Panc1 (cell line): ENCODE data around the gene CACNA1C. TPM values are rescaled to one million over a fixed set of nuclear protein-coding genes. Genes with fewer than 3 reads are reported as not detected.

Source experiments
- ATAC-seq: fragments of 200-7000 bp; cut with Tn5 transposase; 2 replicates; pipeline ENCODE4 v1.9.1; 2020; ENCODE audit warnings: mild to moderate bottlenecking, moderate library complexity
- BruUV-seq: library from RNA; stranded (reverse); fragments of 400-500 nt; replicated peaks from 2 replicates; lab custom pipeline; 2021; lab: Mats Ljungman, UMichigan
- CTCF ChIA-PET: fragments of 300-600 bp; sonication (Branson Sonifier 250); formaldehyde crosslinking; loops from one replicate; lab custom pipeline; 2022; ENCODE audit warnings: antibody characterized with exemption; lab: Charles Lee
- POLR2A ChIA-PET: fragments of 300-600 bp; sonication (Branson Sonifier 250); formaldehyde crosslinking; loops from one replicate; lab custom pipeline; 2022; ENCODE audit warnings: antibody characterized with exemption; lab: Charles Lee
- DNase-seq: peaks from one replicate; pipeline ENCODE4 v3.0.0-alpha.2; 2010; ENCODE audit warnings: low read depth, low spot score
- H3K27ac ChIP-seq: 2 replicates; pipeline ENCODE4 v1.5.1; 2011; ENCODE audit warnings: mild to moderate bottlenecking, low read length, inconsistent platforms
- H3K27me3 ChIP-seq: fragments of 200-500 bp; sonication (Bioruptor generic); 2 replicates; pipeline ENCODE4 v1.6.0; 2014; ENCODE audit warnings: low read length, inconsistent platforms; ENCODE audit not compliant: control insufficient read depth, insufficient read depth
- H3K36me3 ChIP-seq: fragments of 200-500 bp; sonication (Bioruptor generic); 2 replicates; pipeline ENCODE4 v1.5.1; 2014; ENCODE audit warnings: inconsistent platforms, mild to moderate bottlenecking, low read length, moderate library complexity; ENCODE audit not compliant: control insufficient read depth, insufficient read depth
- H3K4me1 ChIP-seq: 2 replicates; pipeline ENCODE4 v1.5.1; 2011; ENCODE audit warnings: inconsistent platforms, mild to moderate bottlenecking, low read length, moderate library complexity; ENCODE audit not compliant: control insufficient read depth, insufficient read depth
- H3K4me3 ChIP-seq, 2 experiments: 2 replicates each; pipeline ENCODE4 v1.5.1; 2011 to 2012; ENCODE audit warnings: low read depth in 2 of 2, low read length in 2 of 2, mild to moderate bottlenecking in 2 of 2, inconsistent platforms in 1 of 2, moderate library complexity in 1 of 2
- H3K9me3 ChIP-seq: fragments of 200-500 bp; sonication (Bioruptor generic); 2 replicates; pipeline ENCODE4 v1.5.1; 2014; ENCODE audit warnings: low read depth, mild to moderate bottlenecking, inconsistent platforms, low read length, moderate library complexity; ENCODE audit not compliant: control insufficient read depth, insufficient read depth
- CTCF ChIP-seq: fragments of 450-650 bp; IDR thresholded peaks from 2 replicates; pipeline ENCODE4 v1.5.1; 2017; ENCODE audit warnings: mild to moderate bottlenecking
- POLR2AphosphoS5 ChIP-seq: IDR thresholded peaks from 2 replicates; pipeline ENCODE4 v1.6.1; 2012; ENCODE audit warnings: mild to moderate bottlenecking, low read depth, low read length, moderate library complexity
- SIN3A ChIP-seq: IDR thresholded peaks from 2 replicates; pipeline ENCODE4 v1.6.1; 2012; ENCODE audit warnings: low read depth, mild to moderate bottlenecking, low read length, moderate library complexity, borderline replicate concordance; ENCODE audit not compliant: insufficient read depth
- TCF7L2 ChIP-seq: IDR thresholded peaks from 2 replicates; pipeline ENCODE4 v1.6.1; 2011; ENCODE audit warnings: mild to moderate bottlenecking, low read depth, low read length, inconsistent platforms
- in situ Hi-C: cut with HindIII; loops from 2 replicates; pipeline ENCODE4 v1.10.0; 2016; ENCODE audit warnings: low sequenced_read_pairs, low pct_unique_long_range_greater_than_20kb
- intact Hi-C: fragments of 100-400 bp; cut with micrococcal nuclease; formaldehyde crosslinking; loops from one replicate; pipeline ENCODE4 v1.10.0; 2022; ENCODE audit not compliant: unreplicated experiment
- total RNA-seq: library from RNA; stranded (reverse); gene quantifications from one replicate; pipeline ENCODE4 v1.2.1, GENCODE V29; 2021; ENCODE audit not compliant: unreplicated experiment
- TF ChIP-seq, protein P1 (sequence below), 2 experiments: IDR thresholded peaks; 2 replicates each; pipeline ENCODE4 v1.6.1; 2011 to 2012; ENCODE audit warnings: low read depth in 2 of 2, control low read depth in 1 of 2, low read length in 1 of 2, mild to moderate bottlenecking in 1 of 2, moderate library complexity in 1 of 2; ENCODE audit not compliant: insufficient read depth in 1 of 2

The CACNA1C gene
- total RNA-seq, 1 experiment from 2014 or later, result 0.03 TPM

DNA sequence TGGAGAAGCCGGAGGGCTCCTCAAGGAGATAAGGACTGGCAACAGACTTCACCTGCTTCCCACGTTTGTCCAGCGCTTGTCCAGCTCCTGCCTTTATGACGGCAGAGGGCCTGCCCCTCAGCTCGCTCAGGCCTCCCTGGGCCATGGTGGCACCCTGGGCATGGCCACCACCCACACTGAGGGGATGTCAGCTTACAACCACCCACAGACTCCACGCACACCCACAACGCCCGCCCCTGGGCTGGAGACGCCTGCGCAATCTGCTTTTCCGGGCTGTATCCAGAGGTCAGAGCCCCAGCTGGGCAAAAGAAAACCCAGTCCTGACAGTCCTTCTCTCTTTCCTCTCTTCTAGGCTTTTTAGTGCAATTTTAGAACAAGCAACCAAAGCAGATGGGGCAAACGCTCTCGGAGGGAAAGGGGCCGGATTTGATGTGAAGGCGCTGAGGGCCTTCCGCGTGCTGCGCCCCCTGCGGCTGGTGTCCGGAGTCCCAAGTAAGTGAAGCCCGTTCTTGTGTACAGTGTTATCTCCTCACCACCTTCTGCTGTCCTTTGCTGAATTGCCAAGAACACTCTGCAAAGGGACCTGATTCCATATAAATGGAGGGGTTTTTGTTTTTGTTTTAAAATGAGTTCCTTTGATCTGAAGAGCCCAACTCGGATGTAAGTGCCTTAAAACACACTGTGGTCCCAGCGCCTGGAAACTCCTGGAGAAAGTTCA, 404.6 kb downstream of the CACNA1C start:
- TF ChIP-seq SIN3A, result no peak
- TF ChIP-seq POLR2AphosphoS5, result no peak
- no peak for TF ChIP-seq CTCF
- no peak for TF ChIP-seq TCF7L2
- TF ChIP-seq, protein P1, sequence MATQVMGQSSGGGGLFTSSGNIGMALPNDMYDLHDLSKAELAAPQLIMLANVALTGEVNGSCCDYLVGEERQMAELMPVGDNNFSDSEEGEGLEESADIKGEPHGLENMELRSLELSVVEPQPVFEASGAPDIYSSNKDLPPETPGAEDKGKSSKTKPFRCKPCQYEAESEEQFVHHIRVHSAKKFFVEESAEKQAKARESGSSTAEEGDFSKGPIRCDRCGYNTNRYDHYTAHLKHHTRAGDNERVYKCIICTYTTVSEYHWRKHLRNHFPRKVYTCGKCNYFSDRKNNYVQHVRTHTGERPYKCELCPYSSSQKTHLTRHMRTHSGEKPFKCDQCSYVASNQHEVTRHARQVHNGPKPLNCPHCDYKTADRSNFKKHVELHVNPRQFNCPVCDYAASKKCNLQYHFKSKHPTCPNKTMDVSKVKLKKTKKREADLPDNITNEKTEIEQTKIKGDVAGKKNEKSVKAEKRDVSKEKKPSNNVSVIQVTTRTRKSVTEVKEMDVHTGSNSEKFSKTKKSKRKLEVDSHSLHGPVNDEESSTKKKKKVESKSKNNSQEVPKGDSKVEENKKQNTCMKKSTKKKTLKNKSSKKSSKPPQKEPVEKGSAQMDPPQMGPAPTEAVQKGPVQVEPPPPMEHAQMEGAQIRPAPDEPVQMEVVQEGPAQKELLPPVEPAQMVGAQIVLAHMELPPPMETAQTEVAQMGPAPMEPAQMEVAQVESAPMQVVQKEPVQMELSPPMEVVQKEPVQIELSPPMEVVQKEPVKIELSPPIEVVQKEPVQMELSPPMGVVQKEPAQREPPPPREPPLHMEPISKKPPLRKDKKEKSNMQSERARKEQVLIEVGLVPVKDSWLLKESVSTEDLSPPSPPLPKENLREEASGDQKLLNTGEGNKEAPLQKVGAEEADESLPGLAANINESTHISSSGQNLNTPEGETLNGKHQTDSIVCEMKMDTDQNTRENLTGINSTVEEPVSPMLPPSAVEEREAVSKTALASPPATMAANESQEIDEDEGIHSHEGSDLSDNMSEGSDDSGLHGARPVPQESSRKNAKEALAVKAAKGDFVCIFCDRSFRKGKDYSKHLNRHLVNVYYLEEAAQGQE (IDR thresholded peaks at IDR 0.05; ENCODE audit: insufficient read depth in 1 of 2, low read depth in 2 of 2, low read length in 1 of 2), result no peak
- in situ Hi-C loops, result no loop called here
- ATAC-seq, result no peak
- no peaks in the 10 kb centered on the region for H3K4me1 ChIP-seq
- no peak overlapping the region for H3K4me3 ChIP-seq
- DNase-seq, result no peak
- BruUV-seq, result no TSS peak
- no peak overlapping the region for H3K27ac ChIP-seq
- ChIA-PET CTCF (no interaction called here), POLR2A (no interaction called here)
- no peaks in the 10 kb centered on the region for H3K36me3 ChIP-seq
- intact Hi-C loops, result no loop called here
- H3K27me3 ChIP-seq, result no peaks in the 10 kb centered on the region
- H3K9me3 ChIP-seq, result no peaks in the 10 kb centered on the region

DNA sequence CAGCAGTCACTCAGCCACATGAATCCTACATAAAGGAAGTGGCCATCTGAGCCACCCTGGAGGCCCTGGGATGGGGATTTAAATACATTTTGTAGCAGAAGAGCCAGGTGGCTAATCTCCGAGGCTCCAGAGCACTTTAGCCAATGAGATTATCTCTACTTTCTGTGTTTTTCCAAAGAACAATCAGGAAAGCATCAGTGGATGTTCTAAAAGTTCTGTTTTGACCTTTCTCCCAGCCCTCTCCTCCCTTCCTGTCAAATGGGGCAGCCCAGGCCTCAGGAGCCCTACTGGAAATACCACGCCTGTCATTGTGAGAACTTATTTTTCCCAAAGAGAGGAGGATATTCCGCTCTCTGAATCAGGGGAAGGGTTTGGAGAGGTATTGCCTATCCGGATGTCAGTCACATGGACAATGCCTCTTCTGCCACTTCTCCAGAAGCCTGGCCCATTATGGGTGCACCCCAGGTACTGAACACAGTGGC, 405.2 kb downstream of the CACNA1C start:
- DNase-seq, result no peak
- CTCF ChIA-PET, result interaction anchor here (0.6 kb wide), 1 partner anchor 63 kb away, joined by 4 read pairs; no protein-coding TSS in a partner anchor
- BruUV-seq, result no TSS peak
- Histone ChIP-seq H3K9me3 (no peaks in the 10 kb centered on the region), H3K4me1 (no peaks in the 10 kb centered on the region), H3K27ac (no peak overlapping the region), H3K4me3 (no peak overlapping the region), H3K27me3 (no peaks in the 10 kb centered on the region), H3K36me3 (no peaks in the 10 kb centered on the region)
- POLR2A ChIA-PET, result no interaction called here
- no peak for ATAC-seq
- in situ Hi-C loops, result no loop called here
- TF ChIP-seq POLR2AphosphoS5 (no peak), CTCF (no peak), SIN3A (no peak), TCF7L2 (no peak)
- TF ChIP-seq, protein P1 (IDR thresholded peaks at IDR 0.05; ENCODE audit: insufficient read depth in 1 of 2, low read depth in 2 of 2, low read length in 1 of 2), result no peak
- intact Hi-C loops, result no loop called here
